Effector CD8-positive, alpha-beta T cell (primary cell): Measurements from ENCODE around the gene ACTG1.
A peak's percentile ranks its signal among the peaks of the same experiment; 100 is the strongest.

Experiments
- DNase-seq: peaks from one replicate; lab custom pipeline; 2025; lab: John Stamatoyannopoulos, UW

Gene ACTG1

DNA sequence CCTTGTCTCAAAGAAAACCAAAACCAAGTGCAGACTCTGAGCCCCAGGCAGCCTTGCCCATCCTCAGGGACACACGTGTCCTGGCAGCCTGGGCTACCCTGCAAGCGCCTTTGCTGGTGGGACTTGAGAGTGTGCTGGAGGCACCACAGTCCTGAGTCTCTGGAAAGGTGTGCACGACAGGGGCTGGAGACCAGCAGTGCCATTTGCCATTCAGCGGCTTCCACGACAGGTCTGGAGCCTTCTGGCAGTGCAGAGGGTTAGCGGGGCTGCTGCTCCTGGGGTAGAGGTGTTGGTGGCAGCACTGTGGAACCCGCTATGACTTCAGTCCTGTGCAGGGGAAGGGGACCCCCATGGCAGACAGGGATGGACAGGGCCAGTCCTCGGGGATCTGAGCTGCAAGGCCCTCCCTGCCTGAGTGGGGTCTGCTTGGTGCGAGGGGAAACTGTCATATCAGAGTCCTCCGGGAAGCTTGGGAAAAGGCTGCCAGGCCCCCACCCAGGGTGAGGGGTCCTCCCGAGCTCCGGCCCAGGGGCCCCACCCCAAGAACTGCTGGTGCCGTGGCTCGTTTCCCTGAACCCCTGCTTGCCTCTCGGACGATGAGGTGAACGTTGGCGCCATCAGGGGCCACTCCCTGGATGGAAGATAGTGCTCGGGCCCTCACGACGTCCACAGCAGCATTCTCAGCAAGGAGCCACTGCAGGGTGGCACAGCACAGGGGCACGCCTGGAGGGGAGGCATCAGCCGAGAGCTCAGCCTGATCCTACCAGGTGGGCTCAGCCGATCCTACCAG is 32.8 kb upstream of the ACTG1 start:
- DNase-seq, result no peak

DNA sequence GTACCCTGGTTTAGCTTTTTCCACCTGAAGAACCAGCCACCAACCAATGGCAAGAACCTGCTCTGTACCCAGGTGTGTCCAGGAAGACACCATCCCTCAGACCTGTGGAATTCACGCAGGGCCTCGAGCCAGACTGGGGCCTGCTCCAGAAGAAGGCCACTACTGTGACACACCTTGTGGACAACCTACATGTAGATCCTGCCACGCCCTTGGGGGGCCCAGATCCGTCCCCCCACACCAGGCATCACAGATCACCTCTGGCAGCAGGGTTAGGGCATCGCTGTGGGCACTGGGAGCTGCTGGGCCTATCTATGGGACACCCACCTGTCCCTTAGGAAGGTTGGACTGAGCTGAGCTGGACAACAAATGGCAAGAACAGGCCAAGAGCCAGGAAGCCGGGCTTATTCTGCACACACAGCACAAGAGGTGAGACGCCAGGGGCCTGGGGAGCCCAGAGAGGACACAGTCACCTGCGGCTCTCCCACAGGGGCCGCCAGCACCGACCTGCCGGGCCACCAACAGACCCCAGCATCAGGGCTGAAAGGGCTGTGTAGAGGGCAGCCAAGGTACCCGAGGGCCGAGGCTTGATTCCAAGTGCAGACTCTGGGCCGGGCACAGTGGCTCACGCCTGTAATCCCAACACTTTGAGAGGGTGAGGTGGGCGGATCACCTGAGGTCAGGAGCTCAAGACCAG is 31.8 kb upstream of the ACTG1 start:
- DNase-seq, result no peak

DNA sequence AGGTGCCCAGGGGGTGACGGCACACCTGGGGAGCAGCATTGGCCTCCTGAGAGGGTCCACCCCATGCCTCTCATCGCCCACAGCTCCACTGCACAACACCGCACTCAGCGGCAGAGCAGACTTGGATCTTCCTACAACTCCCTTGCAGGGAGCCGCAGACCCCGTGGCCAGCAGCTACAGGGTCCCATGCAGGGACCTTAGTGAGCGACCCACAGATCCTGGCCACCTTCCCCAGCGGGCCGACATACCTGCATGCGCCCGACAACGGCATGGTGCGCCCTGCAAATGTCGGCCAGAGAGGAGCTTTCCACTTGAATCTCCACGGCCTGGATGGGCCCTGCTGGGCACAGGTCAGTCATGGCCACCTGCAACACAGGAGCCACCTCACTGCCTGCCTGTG is 31.2 kb upstream of the ACTG1 start:
- no peak for DNase-seq

DNA sequence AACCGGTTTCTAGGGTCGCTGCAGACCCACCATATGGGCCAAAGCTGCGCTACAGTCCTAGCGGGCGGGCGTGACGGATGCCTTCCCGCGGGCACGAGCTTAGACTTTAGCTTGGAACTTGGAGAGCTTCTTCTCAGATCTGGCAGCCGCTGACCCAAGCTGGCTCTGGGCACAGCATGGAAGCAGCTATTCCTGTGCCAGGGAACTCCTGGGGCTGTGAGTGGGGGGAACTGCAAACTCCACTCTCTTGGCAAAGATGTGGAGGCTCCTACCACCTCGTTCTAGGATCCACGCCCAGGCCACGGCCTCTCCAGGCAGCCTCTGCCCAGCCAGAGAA is 30.7 kb upstream of the ACTG1 start:
- no peak for DNase-seq

DNA sequence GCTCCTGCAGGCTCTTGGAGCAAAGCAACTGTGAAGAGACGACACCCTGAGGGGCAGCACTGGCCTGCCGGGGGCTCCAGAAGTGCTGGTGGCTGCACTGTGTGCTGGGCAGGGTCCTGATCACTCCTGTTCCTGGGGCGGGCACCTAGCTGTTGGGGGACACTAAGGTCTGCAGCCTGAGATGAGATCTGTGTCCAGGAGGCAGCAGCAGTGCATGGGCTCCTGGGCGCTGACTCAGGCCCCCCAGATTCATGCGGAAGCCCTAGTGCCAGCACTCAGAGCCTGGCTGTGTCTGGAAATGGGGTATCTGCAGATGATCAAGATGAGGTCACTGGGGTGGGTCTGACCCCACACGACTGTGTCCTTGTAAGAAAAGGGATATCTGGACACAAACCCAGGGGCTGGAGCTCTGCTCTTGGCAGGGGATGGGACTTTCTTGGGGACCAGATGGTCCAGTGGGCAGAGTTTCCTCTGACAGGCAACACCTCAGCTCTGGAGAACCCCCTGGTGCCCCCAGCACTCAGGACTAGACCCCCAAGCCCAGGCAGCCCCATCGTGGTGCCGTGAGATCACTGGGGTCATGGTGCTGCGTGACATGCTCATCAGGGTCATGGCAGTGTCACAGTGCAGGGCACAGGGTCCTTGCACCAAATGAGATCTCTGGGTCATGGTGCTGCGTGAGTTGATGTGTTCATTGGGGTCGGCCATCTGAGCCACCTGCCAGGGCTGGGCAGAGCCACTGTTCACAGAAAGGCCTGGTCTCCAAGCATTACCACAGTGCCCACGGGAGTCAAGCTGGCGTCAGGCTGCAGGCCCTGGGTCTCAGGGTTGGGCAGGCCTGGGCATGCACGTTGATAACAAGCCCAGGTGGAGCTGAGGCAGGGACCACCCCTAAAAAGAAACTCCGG is 30.1 kb upstream of the ACTG1 start:
- no peak for DNase-seq

DNA sequence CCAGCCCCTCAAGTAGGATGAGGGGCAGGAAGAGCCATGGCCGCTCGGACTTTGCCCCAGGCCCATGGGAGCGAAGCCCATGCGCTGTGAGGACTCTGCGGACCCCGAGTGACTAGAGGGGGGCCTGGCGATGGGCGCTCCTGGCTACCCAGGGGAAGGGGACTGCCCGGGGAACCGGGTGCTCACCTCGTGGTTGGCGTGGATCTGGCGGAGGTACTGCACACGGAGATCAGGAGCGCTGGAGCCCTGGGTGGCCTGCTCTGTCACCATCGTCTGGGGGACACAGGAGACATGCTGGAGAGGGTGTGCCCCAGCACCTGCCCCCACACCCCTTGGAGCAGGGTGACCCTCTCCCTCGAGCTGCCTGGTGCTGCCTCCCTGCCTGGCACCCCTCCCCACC is 28.5 kb upstream of the ACTG1 start:
- DNase-seq, result no peak

DNA sequence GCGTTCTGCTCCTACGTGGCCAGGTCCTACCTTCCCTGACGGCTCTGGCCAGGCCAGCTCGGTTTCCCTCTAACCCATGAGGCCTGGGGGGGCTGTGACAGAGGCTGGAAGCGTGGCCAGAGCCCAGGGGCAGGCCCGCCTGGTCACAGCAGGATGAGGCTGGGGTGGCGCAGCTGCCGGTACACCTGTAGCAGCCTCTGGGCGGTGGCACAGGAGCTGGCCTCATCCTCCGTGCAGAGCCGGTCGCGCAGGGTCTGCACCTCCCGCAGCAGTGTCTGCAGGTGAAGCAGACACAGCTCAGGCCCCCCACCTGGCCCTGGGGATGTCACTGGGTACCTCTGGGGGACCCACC is 28.1 kb upstream of the ACTG1 start:
- no peak for DNase-seq

DNA sequence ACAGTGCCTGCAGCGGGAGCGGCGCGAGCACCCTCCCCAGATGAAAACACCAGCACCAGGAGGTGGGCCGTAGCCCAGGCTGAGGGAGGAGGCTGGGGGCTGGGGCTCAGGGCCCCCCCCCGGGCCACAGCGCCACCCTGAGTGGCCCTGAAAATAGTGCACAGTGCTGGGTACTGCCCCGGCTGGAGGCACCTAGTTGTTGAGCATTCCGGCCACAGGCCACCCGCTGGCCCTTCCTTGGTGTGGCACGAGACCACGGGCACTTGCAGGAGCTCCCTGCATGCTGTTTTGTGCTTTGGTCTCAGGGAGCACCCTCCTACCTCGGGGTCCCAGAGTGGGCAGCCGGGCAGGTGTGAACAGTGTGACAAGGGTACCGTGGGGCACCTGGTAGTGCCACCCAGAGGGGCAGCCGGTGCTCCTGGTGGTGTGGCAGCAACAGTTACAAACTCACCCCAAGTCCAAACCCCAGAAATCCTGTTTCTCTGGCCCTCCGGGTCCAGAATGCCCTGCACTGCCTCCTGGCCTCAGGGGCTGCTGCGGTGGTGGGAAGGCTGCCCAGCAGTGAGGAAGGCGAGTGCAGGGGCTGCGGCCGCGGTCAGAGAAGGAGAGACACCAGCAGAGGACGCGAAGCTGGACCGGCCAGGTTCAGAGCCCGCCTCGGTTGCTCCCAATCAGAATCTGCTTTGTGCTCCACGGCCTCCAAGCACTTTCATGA is 27.5 kb upstream of the ACTG1 start:
- DNase-seq, result no peak

DNA sequence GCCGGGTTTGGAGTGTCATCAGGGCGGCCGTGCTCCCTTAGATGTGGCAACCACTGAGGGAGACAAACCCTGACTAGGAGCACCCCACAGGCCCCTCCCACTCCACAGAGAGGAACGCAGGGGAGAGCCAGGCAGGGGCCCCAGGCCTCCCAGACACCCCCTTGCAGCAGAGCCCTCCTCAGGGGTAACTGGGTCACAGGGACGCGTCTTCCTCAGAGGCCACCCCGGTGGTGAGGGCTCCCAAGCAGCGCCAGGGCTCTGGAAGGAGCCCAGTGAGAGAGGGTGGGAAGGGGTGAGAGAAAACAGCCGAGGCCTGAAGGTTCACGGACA is 26.9 kb upstream of the ACTG1 start:
- DNase-seq, result no peak

DNA sequence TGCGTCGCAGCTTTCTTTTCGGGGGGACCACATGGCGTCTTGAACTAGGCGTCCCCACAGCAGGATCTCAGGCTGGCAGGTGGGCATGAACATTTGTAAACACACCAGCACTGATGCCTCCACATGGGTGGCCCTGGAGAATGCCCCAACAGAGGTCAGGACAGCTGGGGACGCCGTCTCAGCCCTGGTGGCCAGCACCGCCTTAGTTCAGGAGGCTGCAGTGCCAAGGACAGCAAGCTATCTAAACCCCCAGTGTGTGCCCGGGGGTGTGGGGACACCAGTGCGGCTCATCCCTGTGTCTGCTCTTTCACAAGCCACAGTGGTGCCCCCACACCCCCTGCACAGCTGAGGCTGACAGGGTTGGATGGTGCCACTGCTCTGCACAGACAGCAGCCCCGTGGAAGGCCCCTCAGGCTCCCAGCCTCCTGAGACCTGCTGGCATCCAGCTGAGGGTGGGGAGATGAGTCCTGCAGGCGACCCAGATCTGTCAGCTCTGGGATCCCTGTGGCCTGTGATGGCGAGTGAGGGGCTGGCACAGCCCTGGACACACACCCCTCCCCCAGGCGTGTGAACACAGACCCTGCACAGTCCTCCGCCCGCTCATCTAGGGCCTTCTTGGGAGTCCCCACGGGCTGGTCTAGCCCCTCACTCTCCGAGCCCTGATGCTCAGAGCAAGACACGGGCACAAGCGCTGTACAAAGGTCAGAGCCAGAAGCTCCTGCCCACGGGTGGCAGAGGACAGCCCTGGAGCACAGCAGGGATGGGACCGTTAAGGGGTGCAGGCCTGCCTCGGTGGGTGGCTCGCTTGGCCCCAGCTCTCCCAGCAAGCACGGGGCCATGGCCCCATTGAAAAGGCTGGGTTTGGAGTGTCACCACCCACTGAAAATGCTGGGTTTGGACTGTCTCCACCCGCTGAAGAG is 26.3 kb upstream of the ACTG1 start:
- DNase-seq, result no peak

DNA sequence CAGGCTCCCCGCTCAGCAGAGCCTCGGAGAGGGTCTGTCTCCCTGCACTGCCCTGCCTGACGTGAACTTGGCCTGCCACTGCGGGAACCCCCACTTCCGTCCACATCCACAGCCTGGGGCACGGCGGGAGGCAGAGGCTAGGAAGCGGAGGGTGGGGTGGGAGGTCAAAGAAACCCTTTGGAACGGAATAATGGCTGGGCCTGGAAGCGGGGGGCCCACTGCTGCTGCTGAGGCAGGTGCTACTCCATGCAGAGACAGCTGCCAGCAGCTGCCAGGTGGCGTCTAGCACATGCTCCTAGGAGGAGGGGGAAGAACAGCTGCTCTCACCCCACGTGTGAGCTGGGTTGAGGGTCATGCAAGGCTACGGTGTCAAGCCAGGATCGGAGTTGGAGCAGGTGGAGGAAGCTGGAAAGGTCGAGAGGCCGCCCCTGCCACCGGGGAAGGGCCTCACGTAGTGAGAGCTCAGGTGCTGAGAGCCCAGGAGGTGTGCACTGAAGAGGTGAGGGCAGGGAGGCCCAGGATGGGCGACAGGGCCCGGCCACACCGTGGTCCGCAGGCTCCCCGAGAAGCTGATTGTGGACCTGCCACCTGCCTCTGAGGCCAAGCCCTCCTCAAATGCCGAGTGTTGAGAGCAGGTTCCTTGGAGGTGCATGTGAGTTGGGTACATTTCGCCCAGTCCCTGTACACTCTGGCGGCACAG is 25.4 kb upstream of the ACTG1 start:
- DNase-seq, result no peak

DNA sequence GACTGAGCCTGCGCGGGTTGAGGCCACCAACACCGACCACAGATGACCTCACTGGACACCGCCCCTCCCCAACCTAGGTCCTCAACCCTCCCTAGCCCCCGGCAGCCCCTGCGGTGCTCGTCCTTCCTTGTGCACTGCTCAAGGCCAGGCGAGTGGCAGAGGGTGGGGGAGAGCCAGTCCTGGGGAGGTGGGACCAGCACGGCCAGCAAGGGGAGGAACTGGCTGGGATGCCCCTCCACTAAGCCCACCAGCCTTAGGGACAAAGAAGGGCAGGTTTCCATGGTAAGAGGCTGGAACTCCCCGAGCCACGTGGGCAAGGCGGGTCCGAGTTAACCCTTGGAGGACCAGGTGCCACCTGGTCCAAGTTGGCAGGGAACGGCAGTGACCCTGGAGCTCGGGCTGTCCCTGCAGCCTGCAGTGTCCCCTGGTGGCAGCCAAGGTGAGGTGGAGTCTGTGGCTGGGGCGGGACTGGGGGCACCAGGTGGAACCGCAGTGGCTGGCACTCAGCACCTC is 24.8 kb upstream of the ACTG1 start:
- peak; percentile 8 for DNase-seq

DNA sequence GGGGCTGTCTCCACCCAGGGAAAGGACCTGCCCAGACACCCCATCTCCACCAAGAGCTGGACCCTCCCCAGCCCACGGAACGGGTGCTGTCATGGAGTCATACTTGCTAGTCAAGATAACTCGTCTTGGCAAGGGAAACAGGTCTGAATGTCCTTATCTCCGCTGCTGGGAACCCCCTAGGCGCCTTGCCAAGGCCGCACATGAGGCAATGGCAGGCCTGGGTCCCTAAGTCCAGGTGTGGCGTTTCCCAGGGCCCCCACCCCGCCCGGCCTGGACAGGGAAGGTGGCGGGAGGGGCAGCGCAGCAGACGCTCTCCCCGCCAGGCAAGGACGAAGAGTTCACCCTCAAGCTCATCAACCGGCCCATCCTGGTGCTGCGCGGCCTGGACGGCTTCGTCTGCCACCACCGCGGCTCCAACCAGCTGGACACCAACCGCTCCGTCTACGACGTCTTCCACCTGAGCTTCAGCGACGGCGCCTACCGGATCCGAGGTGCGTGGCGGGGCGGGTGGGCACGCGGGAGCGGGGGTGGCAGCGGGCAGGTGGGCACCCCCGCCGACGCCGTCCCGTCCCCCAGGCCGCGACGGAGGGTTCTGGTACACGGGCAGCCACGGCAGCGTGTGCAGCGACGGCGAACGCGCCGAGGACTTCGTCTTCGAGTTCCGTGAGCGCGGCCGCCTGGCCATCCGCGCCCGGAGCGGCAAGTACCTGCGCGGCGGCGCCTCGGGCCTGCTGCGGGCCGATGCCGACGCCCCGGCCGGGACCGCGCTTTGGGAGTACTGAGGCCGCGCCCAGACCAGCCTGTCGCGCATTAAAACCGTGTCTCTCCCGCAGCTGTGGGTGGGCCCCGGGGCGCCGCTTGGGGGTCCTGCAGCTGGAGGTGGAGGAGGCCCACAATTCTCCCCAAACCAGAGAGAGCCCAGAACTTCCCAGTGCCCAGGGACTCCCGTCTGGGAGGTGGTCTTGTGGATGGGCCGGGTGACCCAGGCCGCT is 24.0 kb upstream of the ACTG1 start:
- no peak for DNase-seq

DNA sequence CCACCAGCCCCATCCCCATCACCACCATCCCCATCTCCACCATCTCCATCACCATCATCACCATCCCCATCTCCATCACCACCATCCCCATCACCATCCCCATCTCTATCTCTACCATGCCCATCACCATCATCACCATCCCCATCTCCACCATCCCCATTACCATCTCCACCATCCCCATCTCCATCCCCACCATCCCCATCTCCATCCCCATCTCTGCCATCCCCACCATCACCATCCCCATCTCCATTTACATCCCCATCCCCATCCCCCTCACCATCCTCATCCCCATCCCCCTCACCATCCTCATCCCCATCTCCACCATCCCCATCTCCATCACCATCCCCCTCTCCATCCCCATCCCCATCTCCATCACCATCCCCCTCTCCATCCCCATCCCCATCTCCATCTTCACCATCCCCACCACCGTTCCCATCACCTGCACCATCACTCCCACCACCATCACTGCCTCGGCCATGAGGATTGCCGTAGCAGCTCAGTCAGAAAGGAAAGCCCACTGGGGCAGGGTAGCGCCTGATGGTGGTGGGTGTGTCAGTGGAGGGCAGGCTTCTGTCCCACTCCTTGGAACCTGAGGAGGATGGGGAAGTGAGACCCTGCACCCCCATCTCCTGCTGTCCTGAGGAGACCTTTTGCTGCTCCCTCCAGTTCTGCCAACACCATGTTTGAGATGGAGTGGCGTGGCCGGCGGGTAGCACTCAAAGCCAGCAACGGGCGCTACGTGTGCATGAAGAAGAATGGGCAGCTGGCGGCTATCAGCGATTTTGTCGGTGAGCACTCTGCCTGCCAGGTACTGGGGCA is 23.1 kb upstream of the ACTG1 start:
- no peak for DNase-seq

DNA sequence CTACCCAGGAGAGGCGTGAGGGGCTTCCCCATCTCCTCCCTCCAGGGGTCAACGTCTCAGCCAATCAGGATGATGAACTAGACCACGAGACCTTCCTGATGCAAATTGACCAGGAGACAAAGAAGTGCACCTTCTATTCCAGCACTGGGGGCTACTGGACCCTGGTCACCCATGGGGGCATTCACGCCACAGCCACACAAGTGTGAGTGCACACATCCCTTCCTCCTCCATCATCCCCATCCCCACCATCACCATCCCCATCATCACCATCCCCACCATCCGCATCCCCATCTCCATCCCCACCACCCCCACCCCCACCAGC is 22.4 kb upstream of the ACTG1 start:
- no peak for DNase-seq

DNA sequence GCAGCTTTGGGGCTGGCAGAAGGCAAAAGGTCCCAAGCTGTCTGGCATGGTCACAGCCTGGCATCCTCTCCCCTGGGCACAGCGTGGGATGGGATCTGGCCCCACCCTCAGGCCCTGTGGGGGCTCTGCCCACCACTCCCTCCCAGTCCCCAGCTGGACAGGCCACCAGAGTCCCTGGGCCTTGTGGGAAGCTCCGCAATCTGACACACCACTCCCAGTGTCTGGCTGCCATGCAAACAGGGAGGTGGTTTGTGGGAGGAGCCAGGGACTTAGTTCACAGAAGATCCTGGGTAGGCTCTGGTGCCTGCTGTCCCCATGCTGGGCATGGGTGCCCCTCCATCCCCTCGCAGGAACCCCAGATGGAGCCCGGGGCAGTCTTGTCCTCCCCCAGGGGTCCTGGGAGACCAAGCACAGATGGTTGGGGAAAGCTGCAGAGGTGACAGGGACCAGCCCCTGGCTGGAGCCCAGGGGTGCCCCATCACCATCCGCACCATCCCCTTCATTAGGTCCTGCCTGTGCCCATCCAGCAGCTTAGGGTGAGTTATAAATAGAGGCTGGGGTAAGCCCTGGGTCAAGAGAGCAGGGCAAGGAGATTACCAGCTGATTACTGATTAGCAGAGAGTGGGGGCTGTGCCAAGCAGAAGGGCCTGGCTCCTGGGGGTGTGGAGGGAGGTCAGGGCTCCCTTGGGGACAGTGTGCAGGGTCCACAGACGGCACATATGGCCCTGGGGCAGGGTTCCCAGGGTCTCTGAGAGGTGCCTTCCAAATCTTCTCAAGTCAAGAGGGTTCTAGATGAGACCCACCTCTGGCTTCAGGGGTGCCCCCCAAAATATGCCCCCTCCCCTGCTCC is 21.8 kb upstream of the ACTG1 start:
- DNase-seq, result no peak

DNA sequence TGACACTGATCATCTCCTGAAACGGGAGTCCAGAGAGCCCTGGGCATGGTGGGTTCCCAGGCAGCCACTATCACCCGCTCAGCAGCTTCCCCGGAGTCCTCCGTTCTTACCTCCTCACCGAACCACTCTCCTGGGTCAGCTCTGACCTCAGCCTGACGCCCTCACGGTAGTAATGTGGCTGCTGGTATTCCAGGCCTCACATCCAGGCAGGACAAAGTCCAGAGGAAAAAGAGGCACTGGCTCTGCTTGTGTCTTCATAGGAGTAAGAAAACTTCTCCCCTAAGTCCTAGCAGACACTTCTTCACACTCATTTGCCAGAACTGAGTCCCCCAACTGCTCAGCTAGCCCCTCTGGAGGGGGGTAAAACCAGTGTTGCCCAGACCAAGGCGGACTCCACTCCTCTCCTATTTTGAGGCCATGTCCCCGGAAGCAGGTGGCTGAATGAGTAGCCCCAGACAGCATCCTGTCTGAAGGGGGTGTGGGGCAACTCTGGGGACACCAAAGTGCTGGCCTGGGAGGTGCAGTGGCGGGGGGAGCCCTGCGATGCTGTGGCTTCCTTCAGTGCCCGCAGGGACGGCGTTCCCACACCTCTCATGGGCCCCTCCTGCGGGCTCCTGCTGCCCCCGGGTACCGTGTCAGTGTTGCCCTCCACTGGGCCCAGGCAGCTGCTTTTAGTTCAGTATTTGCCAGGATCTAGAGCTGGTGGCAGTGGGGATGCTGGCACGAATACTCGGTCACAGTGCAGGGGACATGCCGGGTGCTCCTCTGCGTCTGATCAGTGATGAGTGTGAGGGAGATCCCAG is 20.9 kb upstream of the ACTG1 start:
- no peak for DNase-seq
